HepG2 (cell line): Measurements from ENCODE around the gene CHM. TPM values are rescaled to one million over a fixed set of nuclear protein-coding genes. Genes with fewer than 3 reads are reported as not detected.
A peak's percentile ranks its signal among the peaks of the same experiment; 100 is the strongest.

Experiments
- ATAC-seq: fragments of 200-7000 bp; cut with Tn5 transposase; 3 replicates; pipeline ENCODE4 v1.9.1; 2020; ENCODE audit warnings: mild to moderate bottlenecking, moderate library complexity
- BruUV-seq: library from RNA; stranded (reverse); fragments of 400-500 nt; replicated peaks from 2 replicates; lab custom pipeline; 2021; lab: Mats Ljungman, UMichigan
- CTCF ChIA-PET: fragments of 300-600 bp; formaldehyde crosslinking; extraction: SDS; loops from one replicate; lab custom pipeline; 2021; ENCODE audit warnings: low total read pairs, inconsistent platforms, low intra/inter-chr PET ratio; lab: Yijun Ruan, JAX
- POLR2A ChIA-PET: fragments of 350-600 bp; sonication (Branson Sonifier 250); formaldehyde crosslinking; loops from one replicate; lab custom pipeline; 2020; ENCODE audit warnings: antibody characterized with exemption, inconsistent platforms; lab: Yijun Ruan, JAX
- DNase-seq: peaks from one replicate; pipeline ENCODE4 v3.0.0-alpha.2; 2015; ENCODE audit warnings: low spot score
- FAIRE-seq: peaks from 3 replicates; lab custom pipeline; 2011; peaks lifted over from hg19 to GRCh38; lab: Jason Lieb, UNC
- H2AFZ ChIP-seq: one replicate; pipeline ENCODE4 v1.6.1; 2011; ENCODE audit warnings: low read length, inconsistent platforms
- H3K27ac ChIP-seq: fragments of 300-600 bp; 3 replicates; pipeline ENCODE4 v1.8.0; 2011; ENCODE audit warnings: mixed run types, mild to moderate bottlenecking, mixed read lengths, low read length, inconsistent platforms; ENCODE audit not compliant: insufficient read depth; ENCODE audit errors: extremely low read length
- H3K27me3 ChIP-seq, 2 experiments: fragments of 200-600 bp in 1 of 2; 2 replicates in 1 of 2; 3 replicates in 1 of 2; pipeline versions ENCODE4 v1.6.0 to v1.8.0; 2011; ENCODE audit warnings: low read length in 2 of 2, mild to moderate bottlenecking in 2 of 2, moderate library complexity in 2 of 2, inconsistent platforms in 1 of 2; ENCODE audit not compliant: insufficient read depth in 2 of 2, control insufficient read depth in 1 of 2
- H3K36me3 ChIP-seq, 2 experiments: fragments of 200-600 bp in 1 of 2; replicated peaks in 1 of 2; 2 replicates in 1 of 2; 3 replicates in 1 of 2; pipeline versions ENCODE4 v1.5.1 to v1.8.0; 2011; ENCODE audit warnings: low read length in 2 of 2, inconsistent platforms in 1 of 2; ENCODE audit not compliant: insufficient read depth in 2 of 2, control insufficient read depth in 1 of 2
- H3K4me1 ChIP-seq: 2 replicates; pipeline ENCODE4 v1.5.1; 2012; ENCODE audit warnings: low read length, inconsistent platforms; ENCODE audit not compliant: insufficient read depth
- H3K4me2 ChIP-seq: 2 replicates; pipeline ENCODE4 v1.6.0; 2011; ENCODE audit warnings: low read depth, low read length, inconsistent platforms
- H3K4me3 ChIP-seq, 3 experiments: fragments of 200-600 bp in 1 of 3; sonication (generic), shearing (Covaris generic) in 1 of 3; replicated peaks in 1 of 3; 2 replicates each; pipeline ENCODE4 v1.5.1; 2011 to 2016; ENCODE audit warnings: low read length in 3 of 3, inconsistent platforms in 2 of 3, low read depth in 2 of 3, mild to moderate bottlenecking in 2 of 3, control low read depth in 1 of 3, mixed read lengths in 1 of 3; ENCODE audit not compliant: insufficient read depth in 1 of 3
- H3K79me2 ChIP-seq: one replicate; pipeline ENCODE4 v1.6.1; 2011; ENCODE audit warnings: low read length, inconsistent platforms; ENCODE audit not compliant: insufficient read depth
- H3K9ac ChIP-seq: 2 replicates; pipeline ENCODE4 v1.6.0; 2011; ENCODE audit warnings: mild to moderate bottlenecking, low read depth, low read length, inconsistent platforms; ENCODE audit not compliant: insufficient read depth
- H3K9me3 ChIP-seq: 2 replicates; pipeline ENCODE4 v1.5.1; 2012; ENCODE audit warnings: mild to moderate bottlenecking, low read length
- H4K20me1 ChIP-seq: 2 replicates; pipeline ENCODE4 v1.6.0; 2011; ENCODE audit warnings: inconsistent platforms, mild to moderate bottlenecking, low read length, moderate library complexity; ENCODE audit not compliant: insufficient read depth
- EHMT2 ChIP-seq: fragments of 200-600 bp; sonication (generic); IDR thresholded peaks from 2 replicates; pipeline ENCODE4 v1.7.0; 2017; ENCODE audit warnings: antibody characterized with exemption, low read depth, low read length, borderline replicate concordance
- HNRNPH1 ChIP-seq: fragments of 200-400 bp; formaldehyde crosslinking; optimal IDR thresholded peaks from 2 replicates; pipeline ENCODE3; 2017; ENCODE audit warnings: mild to moderate bottlenecking, low read depth, low read length
- RAD21 ChIP-seq: fragments of 450-650 bp; formaldehyde crosslinking; IDR thresholded peaks from 2 replicates; pipeline ENCODE4 v1.5.0; 2020; ENCODE audit warnings: mild to moderate bottlenecking
- RAD51 ChIP-seq: fragments of 450-650 bp; IDR thresholded peaks from 2 replicates; pipeline ENCODE4 v1.6.1; 2016; ENCODE audit warnings: borderline replicate concordance
- RFX1 ChIP-seq: fragments of 450-650 bp; IDR thresholded peaks from 2 replicates; pipeline ENCODE4 v1.6.1; 2017
- SETDB1 ChIP-seq: sonication (generic); formaldehyde crosslinking; IDR thresholded peaks from 2 replicates; pipeline ENCODE4 v1.5.1; 2020; ENCODE audit warnings: missing genetic modification reagents, mild to moderate bottlenecking, borderline replicate concordance
- ZFP82 ChIP-seq: sonication (generic); formaldehyde crosslinking; IDR thresholded peaks from 2 replicates; pipeline ENCODE4 v1.5.1; 2020; ENCODE audit warnings: mild to moderate bottlenecking, missing genetic modification reagents, borderline replicate concordance
- ZNF180 ChIP-seq: sonication (generic); formaldehyde crosslinking; IDR thresholded peaks from 2 replicates; pipeline ENCODE4 v1.4.0; 2020; ENCODE audit warnings: low read depth, missing genetic modification reagents, borderline replicate concordance
- ZNF552 ChIP-seq: sonication (generic); formaldehyde crosslinking; IDR thresholded peaks from 2 replicates; pipeline ENCODE4 v1.9.0; 2022; ENCODE audit warnings: missing genetic modification reagents, mild to moderate bottlenecking, borderline replicate concordance
- ZNF713 ChIP-seq: sonication (generic); formaldehyde crosslinking; IDR thresholded peaks from 2 replicates; pipeline ENCODE4 v1.4.0; 2020; ENCODE audit warnings: mild to moderate bottlenecking, missing genetic modification reagents
- ZNF776 ChIP-seq: sonication (generic); formaldehyde crosslinking; IDR thresholded peaks from 2 replicates; pipeline ENCODE4 v1.4.0; 2020; ENCODE audit warnings: mild to moderate bottlenecking, missing genetic modification reagents
- ZSCAN12 ChIP-seq: sonication (generic); formaldehyde crosslinking; IDR thresholded peaks from 2 replicates; pipeline ENCODE4 v1.9.0; 2021; ENCODE audit warnings: mild to moderate bottlenecking, missing genetic modification reagents
- WGBS: methylation state at CpG from one replicate; pipeline ENCODE4 v1.1.6; 2017; ENCODE audit warnings: low lambda C conversion rate; 5-methylcytosine and 5-hydroxymethylcytosine counted together
- in situ Hi-C: cut with HindIII; loops from 2 replicates; pipeline ENCODE4 v1.10.0; 2017; ENCODE audit warnings: low pct_unique_long_range_greater_than_20kb; ENCODE audit not compliant: extremely low pct_ligation_motif_present
- intact Hi-C: fragments of 100-400 bp; cut with micrococcal nuclease; formaldehyde crosslinking; loops from one replicate; pipeline ENCODE4 v1.10.0; 2022; ENCODE audit not compliant: unreplicated experiment
- polyA plus RNA-seq, 8 experiments: library from polyadenylated mRNA; depleted of rRNA in 3 of 8; stranded (reverse) in 7 of 8; unstranded in 1 of 8; fragments of >200 nt; fragmentation: Illumina TruSeq in 4 of 8; extraction: Trizol in 4 of 8; gene quantifications; 2 replicates each; pipeline versions ENCODE4 v1.2.1 to v1.2.3, GENCODE V29; 2011 to 2016; ENCODE audit warnings: low read depth in 4 of 8, missing spikeins in 1 of 8, mixed read lengths in 1 of 8; ENCODE audit not compliant: insufficient read depth in 1 of 8
- total RNA-seq, 5 experiments: library from RNA; depleted of rRNA; stranded (reverse); fragments of >200 nt; fragmentation: Illumina TruSeq; extraction: Trizol; gene quantifications; 2 replicates each; pipeline ENCODE4 v1.2.3, GENCODE V29; 2016; ENCODE audit warnings: low read depth in 1 of 5
- TF ChIP-seq, protein P1 (sequence below): sonication (generic); formaldehyde crosslinking; IDR thresholded peaks from 2 replicates; pipeline ENCODE4 v1.4.0; 2020; ENCODE audit warnings: missing genetic modification reagents
- TF ChIP-seq, protein P2 (sequence below): sonication (generic); formaldehyde crosslinking; IDR thresholded peaks from 2 replicates; pipeline ENCODE4 v1.5.1; 2020; ENCODE audit warnings: mild to moderate bottlenecking, missing genetic modification reagents
- TF ChIP-seq, protein P3 (sequence below): sonication (generic); formaldehyde crosslinking; IDR thresholded peaks from 2 replicates; pipeline ENCODE4 v1.4.0; 2020; ENCODE audit warnings: mild to moderate bottlenecking, missing genetic modification reagents, borderline replicate concordance

Gene CHM
- total and polyA plus RNA-seq, 2 of the 13 experiments (the other 11 are each of a cell fraction or from before 2014, with no cell fraction given): 15.1 to 15.5 TPM

DNA sequence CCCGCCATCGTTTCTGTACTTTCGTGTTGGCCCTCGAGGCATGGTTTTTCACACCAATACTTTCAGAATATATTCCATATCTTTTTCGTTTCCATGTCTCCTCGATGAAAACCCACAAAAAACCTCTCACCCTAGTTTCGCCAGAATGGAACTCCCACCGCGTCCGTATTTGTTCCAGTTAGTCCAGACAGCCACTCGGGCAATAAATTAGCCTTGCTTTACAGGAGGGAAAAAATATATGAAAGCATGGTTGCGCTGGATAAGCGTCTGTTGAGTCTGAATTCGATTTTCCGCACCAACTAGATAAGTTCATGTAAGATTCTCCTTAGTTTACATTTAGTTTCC, 550 bp upstream of the CHM start:
- no TSS peak for BruUV-seq
- H3K9ac ChIP-seq: peak overlapping the region; percentile 86
- CTCF ChIA-PET: no interaction called here
- peak overlapping the region; percentile 91 for H3K27ac ChIP-seq
- no peak for ATAC-seq
- H4K20me1 ChIP-seq: no peaks in the 10 kb centered on the region
- FAIRE-seq: no peak
- peak overlapping the region; percentile 75 for H3K4me2 ChIP-seq
- POLR2A ChIA-PET: no interaction called here
- intact Hi-C loops (no loop called here), in situ Hi-C loops (no loop called here)
- WGBS: 52% methylated on average over 15 of the region's 15 CpGs
- no peaks in the 10 kb centered on the region for H3K9me3 ChIP-seq
- TF ChIP-seq, protein P1, sequence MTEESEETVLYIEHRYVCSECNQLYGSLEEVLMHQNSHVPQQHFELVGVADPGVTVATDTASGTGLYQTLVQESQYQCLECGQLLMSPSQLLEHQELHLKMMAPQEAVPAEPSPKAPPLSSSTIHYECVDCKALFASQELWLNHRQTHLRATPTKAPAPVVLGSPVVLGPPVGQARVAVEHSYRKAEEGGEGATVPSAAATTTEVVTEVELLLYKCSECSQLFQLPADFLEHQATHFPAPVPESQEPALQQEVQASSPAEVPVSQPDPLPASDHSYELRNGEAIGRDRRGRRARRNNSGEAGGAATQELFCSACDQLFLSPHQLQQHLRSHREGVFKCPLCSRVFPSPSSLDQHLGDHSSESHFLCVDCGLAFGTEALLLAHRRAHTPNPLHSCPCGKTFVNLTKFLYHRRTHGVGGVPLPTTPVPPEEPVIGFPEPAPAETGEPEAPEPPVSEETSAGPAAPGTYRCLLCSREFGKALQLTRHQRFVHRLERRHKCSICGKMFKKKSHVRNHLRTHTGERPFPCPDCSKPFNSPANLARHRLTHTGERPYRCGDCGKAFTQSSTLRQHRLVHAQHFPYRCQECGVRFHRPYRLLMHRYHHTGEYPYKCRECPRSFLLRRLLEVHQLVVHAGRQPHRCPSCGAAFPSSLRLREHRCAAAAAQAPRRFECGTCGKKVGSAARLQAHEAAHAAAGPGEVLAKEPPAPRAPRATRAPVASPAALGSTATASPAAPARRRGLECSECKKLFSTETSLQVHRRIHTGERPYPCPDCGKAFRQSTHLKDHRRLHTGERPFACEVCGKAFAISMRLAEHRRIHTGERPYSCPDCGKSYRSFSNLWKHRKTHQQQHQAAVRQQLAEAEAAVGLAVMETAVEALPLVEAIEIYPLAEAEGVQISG: no peak
- no peak for TF ChIP-seq ZNF180 (CRISPR knock-in tag)
- TF ChIP-seq SETDB1 (CRISPR knock-in tag): no peak
- TF ChIP-seq HNRNPH1: no peak
- TF ChIP-seq, protein P2, sequence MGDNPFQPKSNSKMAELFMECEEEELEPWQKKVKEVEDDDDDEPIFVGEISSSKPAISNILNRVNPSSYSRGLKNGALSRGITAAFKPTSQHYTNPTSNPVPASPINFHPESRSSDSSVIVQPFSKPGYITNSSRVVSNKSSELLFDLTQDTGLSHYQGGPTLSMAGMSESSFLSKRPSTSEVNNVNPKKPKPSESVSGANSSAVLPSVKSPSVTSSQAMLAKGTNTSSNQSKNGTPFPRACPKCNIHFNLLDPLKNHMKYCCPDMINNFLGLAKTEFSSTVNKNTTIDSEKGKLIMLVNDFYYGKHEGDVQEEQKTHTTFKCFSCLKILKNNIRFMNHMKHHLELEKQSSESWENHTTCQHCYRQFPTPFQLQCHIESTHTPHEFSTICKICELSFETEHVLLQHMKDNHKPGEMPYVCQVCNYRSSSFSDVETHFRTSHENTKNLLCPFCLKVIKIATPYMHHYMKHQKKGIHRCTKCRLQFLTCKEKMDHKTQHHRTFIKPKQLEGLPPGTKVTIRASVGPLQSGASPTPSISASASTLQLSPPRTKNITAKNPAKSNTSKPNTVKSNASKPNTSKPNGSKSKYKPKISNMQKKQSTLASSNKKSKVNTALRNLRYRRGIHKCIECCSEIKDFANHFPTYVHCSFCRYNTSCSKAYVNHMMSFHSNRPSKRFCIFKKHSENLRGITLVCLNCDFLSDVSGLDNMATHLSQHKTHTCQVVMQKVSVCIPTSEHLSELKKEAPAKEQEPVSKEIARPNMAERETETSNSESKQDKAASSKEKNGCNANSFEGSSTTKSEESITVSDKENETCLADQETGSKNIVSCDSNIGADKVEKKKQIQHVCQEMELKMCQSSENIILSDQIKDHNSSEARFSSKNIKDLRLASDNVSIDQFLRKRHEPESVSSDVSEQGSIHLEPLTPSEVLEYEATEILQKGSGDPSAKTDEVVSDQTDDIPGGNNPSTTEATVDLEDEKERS (CRISPR knock-in tag): no peak
- no peak for TF ChIP-seq ZNF552
- TF ChIP-seq ZSCAN12 (CRISPR knock-in tag): no peak
- no peak for TF ChIP-seq RFX1
- no peak for TF ChIP-seq ZNF713 (CRISPR knock-in tag)
- no peak for TF ChIP-seq ZNF776 (CRISPR knock-in tag)
- no peak for TF ChIP-seq EHMT2
- no peak for TF ChIP-seq RAD21 (CRISPR knock-in tag)
- TF ChIP-seq, protein P3, sequence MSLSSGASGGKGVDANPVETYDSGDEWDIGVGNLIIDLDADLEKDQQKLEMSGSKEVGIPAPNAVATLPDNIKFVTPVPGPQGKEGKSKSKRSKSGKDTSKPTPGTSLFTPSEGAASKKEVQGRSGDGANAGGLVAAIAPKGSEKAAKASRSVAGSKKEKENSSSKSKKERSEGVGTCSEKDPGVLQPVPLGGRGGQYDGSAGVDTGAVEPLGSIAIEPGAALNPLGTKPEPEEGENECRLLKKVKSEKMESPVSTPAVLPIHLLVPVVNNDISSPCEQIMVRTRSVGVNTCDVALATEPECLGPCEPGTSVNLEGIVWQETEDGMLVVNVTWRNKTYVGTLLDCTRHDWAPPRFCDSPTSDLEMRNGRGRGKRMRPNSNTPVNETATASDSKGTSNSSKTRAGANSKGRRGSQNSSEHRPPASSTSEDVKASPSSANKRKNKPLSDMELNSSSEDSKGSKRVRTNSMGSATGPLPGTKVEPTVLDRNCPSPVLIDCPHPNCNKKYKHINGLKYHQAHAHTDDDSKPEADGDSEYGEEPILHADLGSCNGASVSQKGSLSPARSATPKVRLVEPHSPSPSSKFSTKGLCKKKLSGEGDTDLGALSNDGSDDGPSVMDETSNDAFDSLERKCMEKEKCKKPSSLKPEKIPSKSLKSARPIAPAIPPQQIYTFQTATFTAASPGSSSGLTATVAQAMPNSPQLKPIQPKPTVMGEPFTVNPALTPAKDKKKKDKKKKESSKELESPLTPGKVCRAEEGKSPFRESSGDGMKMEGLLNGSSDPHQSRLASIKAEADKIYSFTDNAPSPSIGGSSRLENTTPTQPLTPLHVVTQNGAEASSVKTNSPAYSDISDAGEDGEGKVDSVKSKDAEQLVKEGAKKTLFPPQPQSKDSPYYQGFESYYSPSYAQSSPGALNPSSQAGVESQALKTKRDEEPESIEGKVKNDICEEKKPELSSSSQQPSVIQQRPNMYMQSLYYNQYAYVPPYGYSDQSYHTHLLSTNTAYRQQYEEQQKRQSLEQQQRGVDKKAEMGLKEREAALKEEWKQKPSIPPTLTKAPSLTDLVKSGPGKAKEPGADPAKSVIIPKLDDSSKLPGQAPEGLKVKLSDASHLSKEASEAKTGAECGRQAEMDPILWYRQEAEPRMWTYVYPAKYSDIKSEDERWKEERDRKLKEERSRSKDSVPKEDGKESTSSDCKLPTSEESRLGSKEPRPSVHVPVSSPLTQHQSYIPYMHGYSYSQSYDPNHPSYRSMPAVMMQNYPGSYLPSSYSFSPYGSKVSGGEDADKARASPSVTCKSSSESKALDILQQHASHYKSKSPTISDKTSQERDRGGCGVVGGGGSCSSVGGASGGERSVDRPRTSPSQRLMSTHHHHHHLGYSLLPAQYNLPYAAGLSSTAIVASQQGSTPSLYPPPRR: no peak
- TF ChIP-seq RAD51: no peak
- no peak for TF ChIP-seq ZFP82
- peak overlapping the region; percentile 98 for H2AFZ ChIP-seq
- peak overlapping the region; percentile 71 to 83 (median 78); a peak in 5 of 6 replicates for H3K4me3 ChIP-seq
- H3K4me1 ChIP-seq: peaks cover 11% of the 10 kb centered on the region; the same call in 1 of the 2 replicates
- no peaks in the 10 kb centered on the region for H3K36me3 ChIP-seq
- H3K27me3 ChIP-seq: no peaks in the 10 kb centered on the region
- H3K79me2 ChIP-seq: peaks cover 41% of the 10 kb centered on the region
- DNase-seq: no peak
